OCI-LY7 (cell line): ENCODE data around the gene AFF2. TPM values are rescaled to one million over a fixed set of nuclear protein-coding genes. Genes with fewer than 3 reads are reported as not detected.
A peak's percentile ranks its signal among the peaks of the same experiment; 100 is the strongest.

ENCODE experiments used
- BruUV-seq: library from RNA; stranded (reverse); fragments of 400-500 nt; replicated peaks from 2 replicates; lab custom pipeline; 2021; lab: Mats Ljungman, UMichigan
- CTCF ChIA-PET: fragments of 300-600 bp; sonication (Branson Sonifier 250); formaldehyde crosslinking; loops from one replicate; lab custom pipeline; 2022; ENCODE audit warnings: antibody characterized with exemption; ENCODE audit not compliant: unreplicated experiment; lab: Charles Lee
- POLR2A ChIA-PET: fragments of 300-600 bp; sonication (Branson Sonifier 250); formaldehyde crosslinking; loops from one replicate; lab custom pipeline; 2022; ENCODE audit warnings: antibody characterized with exemption; lab: Charles Lee
- DNase-seq: peaks from one replicate; pipeline ENCODE4 v3.0.0-alpha.2; 2015; ENCODE audit warnings: low spot score
- H2AFZ ChIP-seq: fragments of 200-600 bp; sonication (generic), shearing (Covaris generic); 2 replicates; pipeline ENCODE4 v1.6.1; 2014; ENCODE audit warnings: mild to moderate bottlenecking, antibody characterized with exemption, low read length, moderate library complexity
- H3K27ac ChIP-seq: fragments of 200-600 bp; sonication (generic); 2 replicates; pipeline ENCODE4 v1.5.1; 2014; ENCODE audit warnings: mixed run types, low read depth, mild to moderate bottlenecking, moderate library complexity, low read length, inconsistent platforms; ENCODE audit not compliant: poor library complexity, severe bottlenecking
- H3K36me3 ChIP-seq: fragments of 200-600 bp; sonication (generic); 2 replicates; pipeline ENCODE4 v1.6.1; 2014; ENCODE audit warnings: mild to moderate bottlenecking, antibody characterized with exemption, low read length, moderate library complexity, mixed read lengths; ENCODE audit not compliant: insufficient read depth
- H3K4me1 ChIP-seq: fragments of 200-600 bp; sonication (generic); 2 replicates; pipeline ENCODE4 v1.5.1; 2014; ENCODE audit warnings: mild to moderate bottlenecking, low read length; ENCODE audit not compliant: insufficient read depth, poor library complexity, severe bottlenecking
- H3K4me2 ChIP-seq: fragments of 200-600 bp; sonication (generic); 2 replicates; pipeline ENCODE4 v1.6.1; 2014; ENCODE audit warnings: mild to moderate bottlenecking, low read length
- H3K4me3 ChIP-seq: fragments of 200-600 bp; sonication (generic); 2 replicates; pipeline ENCODE4 v1.5.1; 2014; ENCODE audit warnings: mild to moderate bottlenecking, low read depth, low read length; ENCODE audit not compliant: poor library complexity, severe bottlenecking
- H3K79me2 ChIP-seq: fragments of 200-600 bp; sonication (generic); 2 replicates; pipeline ENCODE4 v1.6.1; 2016; ENCODE audit warnings: low read depth, mild to moderate bottlenecking, low read length, moderate library complexity, mixed read lengths; ENCODE audit not compliant: insufficient read depth
- H3K9me2 ChIP-seq: fragments of 200-600 bp; sonication (generic); 2 replicates; pipeline ENCODE4 v1.6.1; 2016; ENCODE audit warnings: mild to moderate bottlenecking, low read length, mixed read lengths; ENCODE audit not compliant: insufficient read depth
- H3K9me3 ChIP-seq: fragments of 200-600 bp; sonication (generic); 2 replicates; pipeline ENCODE4 v1.6.1; 2014; ENCODE audit warnings: mild to moderate bottlenecking, mixed run types, low read length, mixed read lengths
- H4K20me1 ChIP-seq: fragments of 200-600 bp; sonication (generic); 2 replicates; pipeline ENCODE4 v1.6.1; 2014; ENCODE audit warnings: mild to moderate bottlenecking, antibody characterized with exemption, low read length, moderate library complexity, mixed read lengths; ENCODE audit not compliant: insufficient read depth
- CTCF ChIP-seq: fragments of 200-600 bp; sonication (generic); conservative IDR thresholded peaks from 2 replicates; pipeline ENCODE4 v1.5.1; 2014; ENCODE audit warnings: mild to moderate bottlenecking, antibody characterized with exemption, low read length, moderate library complexity, mixed read lengths
- EZH2phosphoT487 ChIP-seq: fragments of 200-600 bp; sonication (generic); IDR thresholded peaks from 2 replicates; pipeline ENCODE4 v1.6.1; 2018; ENCODE audit warnings: low read depth, borderline replicate concordance, mild to moderate bottlenecking, mixed run types, antibody characterized with exemption, low read length, moderate library complexity, mixed read lengths
- intact Hi-C: fragments of 100-400 bp; cut with micrococcal nuclease; formaldehyde crosslinking; loops from one replicate; pipeline ENCODE4 v1.10.0; 2022; ENCODE audit not compliant: unreplicated experiment
- total RNA-seq, 2 experiments: library from RNA; depleted of rRNA in 1 of 2; stranded (reverse); fragments of >200 nt in 1 of 2; shearing (Covaris generic) in 1 of 2; gene quantifications; 2 replicates each; pipeline ENCODE4 v1.2.3, GENCODE V29; 2014 to 2022

Gene AFF2
- total RNA-seq, 2 experiments from 2014 or later = 102 to 106 TPM

DNA sequence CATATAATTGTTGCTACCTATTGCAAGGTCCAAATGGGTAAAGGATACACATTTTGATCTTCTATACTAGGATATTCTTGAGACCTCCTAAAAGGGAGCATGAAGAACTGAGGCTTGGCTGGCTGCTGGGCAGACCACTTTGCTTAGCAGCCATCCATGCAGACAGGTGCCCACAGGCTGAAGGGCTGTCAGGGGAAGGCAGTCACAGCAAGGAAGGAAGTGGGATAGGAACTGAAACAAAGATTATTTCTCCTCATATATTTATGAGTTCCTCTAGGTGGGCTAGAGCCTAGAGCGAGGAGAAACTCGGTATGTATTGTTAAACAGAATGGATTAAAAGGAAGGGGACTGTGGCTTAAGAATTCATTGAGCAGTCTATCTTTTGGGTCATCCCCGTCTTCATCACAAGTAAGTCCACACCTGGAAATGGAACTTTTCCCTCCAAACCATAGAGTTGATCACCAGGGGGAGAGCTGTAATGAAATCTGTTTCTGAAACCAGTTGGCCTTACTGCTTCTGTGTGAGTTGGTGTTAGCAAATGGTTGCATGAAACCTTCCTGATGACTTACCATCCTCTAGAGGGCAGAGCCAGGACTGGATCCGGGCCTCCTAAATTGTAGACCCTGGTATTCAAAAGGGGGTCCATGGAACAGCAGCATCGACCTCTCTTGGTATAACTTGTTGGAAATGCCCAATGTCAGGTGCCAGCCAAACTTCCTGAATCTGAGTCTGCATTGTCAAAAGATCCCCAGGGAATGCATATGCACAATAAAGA is 42.3 kb downstream of the AFF2 start:
- ChIA-PET POLR2A (interaction anchor here (0.6 to 9.5 kb wide), 11 partner anchors 7 to 746 kb away, joined by 3 to 163 read pairs (median 3); partner anchors contain the start of gene AFF2), CTCF (no interaction called here)
- H3K27ac ChIP-seq = peak overlapping the region; percentile 96
- H3K9me3 ChIP-seq = no peaks in the 10 kb centered on the region; the same call in 1 of the 2 replicates
- no TSS peak for BruUV-seq
- H3K4me1 ChIP-seq = peaks cover 86% of the 10 kb centered on the region
- peak overlapping the region; percentile 56 for H3K4me3 ChIP-seq
- peaks cover 39% of the 10 kb centered on the region for H3K36me3 ChIP-seq
- H4K20me1 ChIP-seq = peaks cover 10% of the 10 kb centered on the region; the same call in 1 of the 2 replicates
- peak; percentile 73 for DNase-seq
- H3K4me2 ChIP-seq = peak overlapping the region; percentile 85
- no peaks in the 10 kb centered on the region for H3K9me2 ChIP-seq
- H2AFZ ChIP-seq = no peak overlapping the region
- peaks cover 88% of the 10 kb centered on the region for H3K79me2 ChIP-seq
- intact Hi-C loops = loop anchor here (1.0 to 2.0 kb wide), 3 partner anchors 20 to 68 kb away; no protein-coding TSS in a partner anchor
- TF ChIP-seq CTCF (peak; percentile 66), EZH2phosphoT487 (no peak)

DNA sequence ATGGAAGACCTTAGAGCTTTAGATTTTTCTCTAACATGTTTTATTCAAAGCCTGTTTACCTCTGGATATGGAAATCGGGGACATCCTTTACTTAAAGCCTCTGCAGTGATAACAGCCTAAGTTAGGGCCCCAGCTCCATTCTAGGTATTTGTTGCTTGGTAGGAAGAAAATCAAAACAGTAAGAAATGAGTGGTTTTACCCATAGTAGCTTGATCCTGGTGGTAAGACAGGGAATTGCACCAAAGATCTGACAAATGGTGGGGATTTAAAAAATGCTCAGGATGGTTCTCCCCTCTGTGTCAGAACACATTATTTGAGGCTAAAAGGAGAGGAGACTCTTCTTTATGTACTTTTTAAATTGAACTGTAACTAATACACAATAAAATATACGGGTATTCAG is 52.4 kb downstream of the AFF2 start:
- Histone ChIP-seq H3K79me2 (peaks cover 100% of the 10 kb centered on the region), H3K27ac (no peak overlapping the region), H4K20me1 (peaks cover 12% of the 10 kb centered on the region), H3K4me1 (peaks cover 49% of the 10 kb centered on the region), H2AFZ (no peak overlapping the region), H3K9me2 (no peaks in the 10 kb centered on the region), H3K9me3 (no peaks in the 10 kb centered on the region), H3K4me3 (no peak overlapping the region), H3K4me2 (no peak overlapping the region), H3K36me3 (peaks cover 28% of the 10 kb centered on the region)
- no TSS peak for BruUV-seq
- intact Hi-C loops = no loop called here
- ChIA-PET CTCF (no interaction called here), POLR2A (no interaction called here)
- DNase-seq = peak; percentile 28
- peak; percentile 56 for TF ChIP-seq CTCF
- TF ChIP-seq EZH2phosphoT487 = no peak

- H3K79me2 ChIP-seq = peaks cover 91% of the 10 kb centered on the region
- peaks cover 37% of the 10 kb centered on the region for H3K4me1 ChIP-seq
- no peaks in the 10 kb centered on the region for H3K9me2 ChIP-seq
- no peak overlapping the region for H3K4me3 ChIP-seq
- ChIA-PET POLR2A (no interaction called here), CTCF (no interaction called here)
- DNase-seq = no peak
- H3K36me3 ChIP-seq = peaks cover 43% of the 10 kb centered on the region
- no peaks in the 10 kb centered on the region for H3K9me3 ChIP-seq
- H3K4me2 ChIP-seq = peak overlapping the region; percentile 26; the same call in 1 of the 2 replicates
- no peak overlapping the region for H2AFZ ChIP-seq
- no peak overlapping the region for H3K27ac ChIP-seq
- intact Hi-C loops = no loop called here
- peaks cover 5% of the 10 kb centered on the region for H4K20me1 ChIP-seq
- TF ChIP-seq CTCF = no peak
- TF ChIP-seq EZH2phosphoT487 = no peak
- BruUV-seq = no TSS peak
These were observed 54.7 kb downstream of the AFF2 start for GRCh38 chrX:148555101-148555500.
